C4-2B (cell line): ENCODE data around the gene GYPC.

Experiments used
- H3K27ac ChIP-seq: fragments of 450-650 bp; 2 replicates; pipeline ENCODE4 v1.5.1; 2017
- CTCF ChIP-seq: fragments of 450-650 bp; conservative IDR thresholded peaks from 2 replicates; pipeline ENCODE4 v1.5.1; 2017; ENCODE audit warnings: mild to moderate bottlenecking
- ZFX ChIP-seq: fragments of 450-650 bp; IDR thresholded peaks from 2 replicates; pipeline ENCODE4 v1.6.1; 2017

GYPC gene

GRCh38 chr2:126652323-126652891, 3.6 kb upstream of the GYPC start:
- H3K27ac ChIP-seq: no peak overlapping the region
- TF ChIP-seq ZFX (no peak), CTCF (no peak)

- H3K27ac ChIP-seq: no peak overlapping the region
- TF ChIP-seq CTCF (no peak), ZFX (no peak)
Measured at GRCh38 chr2:126653109-126653508, 2.8 kb upstream of the GYPC start.

GRCh38 chr2:126653761-126654160, 2.2 kb upstream of the GYPC start:
- no peak overlapping the region for H3K27ac ChIP-seq
- TF ChIP-seq ZFX: no peak
- no peak for TF ChIP-seq CTCF

- no peak overlapping the region for H3K27ac ChIP-seq
- TF ChIP-seq CTCF (no peak), ZFX (no peak)
Measured at GRCh38 chr2:126655051-126655450, 907 bp upstream of the GYPC start.

GRCh38 chr2:126656431-126657147, 631 bp downstream of the GYPC start:
- TF ChIP-seq CTCF: no peak
- TF ChIP-seq ZFX: no peak

GRCh38 chr2:126657148-126657635, 1.2 kb downstream of the GYPC start:
- TF ChIP-seq ZFX (no peak), CTCF (no peak)
- H3K27ac ChIP-seq: no peak overlapping the region

More at GRCh38 chr2:126656431-126657147, 631 bp downstream of the GYPC start:
- no peak overlapping the region for H3K27ac ChIP-seq

GRCh38 chr2:126657636-126658318, 1.8 kb downstream of the GYPC start:
- no peak overlapping the region for H3K27ac ChIP-seq

More at GRCh38 chr2:126657636-126658318, 1.8 kb downstream of the GYPC start:
- no peak for TF ChIP-seq CTCF
- TF ChIP-seq ZFX: no peak
